K562 (cell line): Measurements from ENCODE around the gene ZNF441. TPM values are rescaled to one million over a fixed set of nuclear protein-coding genes. Genes with fewer than 3 reads are reported as not detected.

Experiments
- CAMTA2 ChIP-seq: fragments of 250-450 bp; sonication (Bioruptor Pico); conservative IDR thresholded peaks from 2 replicates; pipeline ENCODE4 v1.5.1; 2022
- CREB1 ChIP-seq, 2 experiments: sonication (generic) in 1 of 2; formaldehyde crosslinking in 1 of 2; IDR thresholded peaks; 2 replicates each; pipeline versions ENCODE4 v1.6.1 to v1.8.0; 2012 to 2022; ENCODE audit warnings: inconsistent platforms in 1 of 2, mild to moderate bottlenecking in 1 of 2, missing genetic modification reagents in 1 of 2, moderate library complexity in 1 of 2
- EP300 ChIP-seq: IDR thresholded peaks from 2 replicates; pipeline ENCODE4 v1.6.1; 2012; ENCODE audit warnings: low read length, improper control_type of control experiment
- FOXJ3 ChIP-seq: sonication (generic); formaldehyde crosslinking; IDR thresholded peaks from 2 replicates; pipeline ENCODE4 v1.4.0; 2020; ENCODE audit warnings: mild to moderate bottlenecking, missing genetic modification reagents
- JUN ChIP-seq, 2 experiments: sonication (generic) in 1 of 2; formaldehyde crosslinking in 1 of 2; IDR thresholded peaks; 2 replicates each; pipeline versions ENCODE4 v1.6.1 to v1.8.0; 2012 to 2022; ENCODE audit warnings: borderline replicate concordance in 2 of 2, mild to moderate bottlenecking in 2 of 2, improper control_type of control experiment in 1 of 2, low read depth in 1 of 2, low read length in 1 of 2, missing genetic modification reagents in 1 of 2
- NELFE ChIP-seq: IDR thresholded peaks from 2 replicates; pipeline ENCODE4 v1.6.1; 2011; ENCODE audit warnings: mild to moderate bottlenecking; ENCODE audit not compliant: insufficient read depth, insufficient read length
- NR2C2 ChIP-seq, 2 experiments: fragments of 200-800 bp in 1 of 2; sonication (Bioruptor generic) in 1 of 2; sonication (generic) in 1 of 2; formaldehyde crosslinking in 1 of 2; IDR thresholded peaks; 2 replicates each; pipeline versions ENCODE4 v1.6.1 to v1.8.0; 2016 to 2022; ENCODE audit warnings: mild to moderate bottlenecking in 1 of 2, missing compliant biosample characterization in 1 of 2, missing genetic modification characterization in 1 of 2, missing genetic modification reagents in 1 of 2
- NR4A1 ChIP-seq, 2 experiments: fragments of 250-450 bp in 1 of 2; fragments of 450-650 bp in 1 of 2; sonication (Bioruptor Pico) in 1 of 2; IDR thresholded peaks; 2 replicates each; pipeline versions ENCODE4 v1.4.0 to v1.6.1; 2016 to 2020; ENCODE audit warnings: mild to moderate bottlenecking in 2 of 2, missing compliant biosample characterization in 1 of 2, missing genetic modification characterization in 1 of 2, moderate library complexity in 1 of 2
- RREB1 ChIP-seq: fragments of 250-450 bp; sonication (Bioruptor Pico); IDR thresholded peaks from 2 replicates; pipeline ENCODE4 v1.4.0; 2020
- ZNF121 ChIP-seq: sonication (generic); formaldehyde crosslinking; conservative IDR thresholded peaks from 2 replicates; pipeline ENCODE4 v1.8.0; 2022; ENCODE audit warnings: missing genetic modification reagents
- polyA plus RNA-seq, 8 experiments: library from polyadenylated mRNA; depleted of rRNA in 4 of 8; stranded (reverse) in 5 of 8; unstranded in 3 of 8; fragments of >200 nt; fragmentation: Nextera tagmentation in 2 of 8; fragmentation: Illumina TruSeq in 1 of 8; extraction: Ambion mirVana in 2 of 8; extraction: Trizol in 1 of 8; gene quantifications; 2 replicates each; pipeline versions ENCODE4 v1.2.1 to v1.2.3, GENCODE V29; 2011 to 2014; ENCODE audit warnings: inconsistent platforms in 1 of 8, missing spikeins in 1 of 8
- total RNA-seq, 7 experiments: library from RNA; depleted of rRNA in 6 of 7; stranded (reverse); fragments of >200 nt in 6 of 7; fragmentation: Illumina TruSeq in 2 of 7; extraction: Trizol in 2 of 7; gene quantifications; 2 replicates each; pipeline versions ENCODE4 v1.2.1 to v1.2.3, GENCODE V29; 2011 to 2021; ENCODE audit warnings: low replicate concordance in 1 of 7
- TF ChIP-seq, protein P1 (sequence below): fragments of 250-450 bp; sonication (Bioruptor Pico); IDR thresholded peaks from 2 replicates; pipeline ENCODE4 v1.4.0; 2020; ENCODE audit warnings: mild to moderate bottlenecking

ZNF441 gene
- total and polyA plus RNA-seq, 9 of the 15 experiments (the other 6 are each of a cell fraction or from before 2014, with no cell fraction given): 1.9 to 14.0 (median 7.8) TPM

DNA sequence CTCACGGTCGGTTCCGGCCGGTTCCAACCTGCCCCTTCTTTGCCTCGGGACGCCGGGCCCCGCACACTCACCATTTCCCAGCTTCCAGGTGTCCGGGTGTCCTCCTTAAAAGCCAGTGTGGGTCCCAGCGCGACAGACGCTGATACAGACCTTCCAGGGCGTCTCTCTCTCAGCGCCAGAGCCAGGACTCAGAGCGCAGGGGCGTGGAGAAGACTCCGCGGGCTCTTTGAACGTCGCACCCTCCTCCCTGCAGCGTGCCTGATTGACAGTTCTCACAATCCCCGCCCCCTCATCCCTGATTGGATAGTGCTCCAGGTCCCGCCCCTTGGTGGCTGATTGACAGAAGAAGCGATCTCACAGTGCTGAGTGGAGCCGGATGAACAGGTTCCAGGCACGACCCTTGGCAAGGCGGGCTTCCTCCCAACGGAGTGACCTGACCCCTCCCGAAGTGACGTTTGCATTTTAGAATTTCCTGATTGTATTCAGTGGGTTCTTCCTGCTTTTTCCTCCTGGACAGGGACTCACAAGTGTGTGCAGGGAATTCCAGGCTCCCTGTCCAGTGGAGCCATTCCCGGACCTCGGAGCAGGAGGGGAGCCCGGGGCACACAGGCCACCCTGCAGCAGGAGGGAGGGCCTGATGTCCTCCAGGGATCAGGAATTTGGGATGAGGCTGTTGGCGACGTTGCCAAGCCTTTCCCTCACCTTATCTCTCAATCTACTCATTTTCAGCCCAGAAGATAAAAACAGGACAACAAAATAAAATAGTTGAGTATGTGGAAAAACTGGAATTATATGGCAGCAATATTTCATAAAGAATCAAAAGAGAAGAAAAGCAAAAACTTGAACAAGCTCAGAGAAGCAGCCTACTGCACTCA, 27.8 kb upstream of the ZNF441 start, which contains the start of gene ZNF823 (continued):
- TF ChIP-seq RREB1 (no peak), JUN (IDR thresholded peaks at IDR 0.05; ENCODE audit: borderline replicate concordance, low read depth, low read length) (0 out of 2 replicates have a peak, but pooled peaks have one; percentile 10), JUN (CRISPR knock-in tag; IDR thresholded peaks at IDR 0.05; ENCODE audit: borderline replicate concordance) (no peak), EP300 (no peak), CREB1 (IDR thresholded peaks at IDR 0.05) (peak; percentile 79; the same call in 1 of the 2 replicates), CREB1 (CRISPR knock-in tag; IDR thresholded peaks at IDR 0.05) (peak; percentile 65), NR4A1 (CRISPR knock-in tag; IDR thresholded peaks at IDR 0.05) (no peak), NR4A1 (tag; IDR thresholded peaks at IDR 0.05) (0 out of 2 replicates have a peak, but pooled peaks have one; percentile 20), CAMTA2 (CRISPR knock-in tag) (no peak), ZNF121 (CRISPR knock-in tag) (no peak), NELFE (no peak), NR2C2 (CRISPR knock-in tag; IDR thresholded peaks at IDR 0.05) (no peak), NR2C2 (tag; IDR thresholded peaks at IDR 0.05) (peak; percentile 71), FOXJ3 (CRISPR knock-in tag) (no peak)
- TF ChIP-seq, protein P1, sequence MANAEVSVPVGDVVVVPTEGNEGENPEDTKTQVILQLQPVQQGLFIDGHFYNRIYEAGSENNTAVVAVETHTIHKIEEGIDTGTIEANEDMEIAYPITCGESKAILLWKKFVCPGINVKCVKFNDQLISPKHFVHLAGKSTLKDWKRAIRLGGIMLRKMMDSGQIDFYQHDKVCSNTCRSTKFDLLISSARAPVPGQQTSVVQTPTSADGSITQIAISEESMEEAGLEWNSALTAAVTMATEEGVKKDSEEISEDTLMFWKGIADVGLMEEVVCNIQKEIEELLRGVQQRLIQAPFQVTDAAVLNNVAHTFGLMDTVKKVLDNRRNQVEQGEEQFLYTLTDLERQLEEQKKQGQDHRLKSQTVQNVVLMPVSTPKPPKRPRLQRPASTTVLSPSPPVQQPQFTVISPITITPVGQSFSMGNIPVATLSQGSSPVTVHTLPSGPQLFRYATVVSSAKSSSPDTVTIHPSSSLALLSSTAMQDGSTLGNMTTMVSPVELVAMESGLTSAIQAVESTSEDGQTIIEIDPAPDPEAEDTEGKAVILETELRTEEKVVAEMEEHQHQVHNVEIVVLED (CRISPR knock-in tag): peak; percentile 72
